ENCODE data around the gene PPM1J.
"Not testable (repeated sequence)": the region's sequence is repeated elsewhere in the genome, so short reads cannot be mapped to it uniquely, and the experiment has no call there.

The PPM1J gene

GRCh38 chr1:112715264-112716053 lies at the start of gene PPM1J:
TSS of gene PPM1J (minus strand) at chr1:112715332. CDS start at chr1:112715301, 31 bp downstream.
- DNase-seq = peak; percentile 95 to 98

- no peak for DNase-seq
Observed at GRCh38 chr1:112762541-112763500, 47.7 kb upstream of the PPM1J start.

- DNase-seq = no peak
Observed at GRCh38 chr1:112761714-112762480, 46.8 kb upstream of the PPM1J start.

GRCh38 chr1:112759228-112759627 lies 44.1 kb upstream of the PPM1J start:
- no peak for DNase-seq

GRCh38 chr1:112754116-112754628 lies 39.0 kb upstream of the PPM1J start:
- no peak for DNase-seq

GRCh38 chr1:112748396-112748795 lies 33.3 kb upstream of the PPM1J start:
- DNase-seq = no peak

GRCh38 chr1:112744009-112744578 lies 29.0 kb upstream of the PPM1J start:
- DNase-seq = no peak

GRCh38 chr1:112743174-112744008 lies 28.3 kb upstream of the PPM1J start:
- DNase-seq = no peak

- DNase-seq = no peak
Observed at GRCh38 chr1:112737573-112737972, 22.4 kb upstream of the PPM1J start.

GRCh38 chr1:112735752-112736151 lies 20.6 kb upstream of the PPM1J start:
- DNase-seq = no peak

- no peak for DNase-seq
Observed at GRCh38 chr1:112731451-112731850, 16.3 kb upstream of the PPM1J start.

- DNase-seq = no peak
Observed at GRCh38 chr1:112729909-112730308, 14.8 kb upstream of the PPM1J start.

GRCh38 chr1:112729011-112729410 lies 13.9 kb upstream of the PPM1J start:
- not testable (repeated sequence) for DNase-seq

- DNase-seq = not testable (repeated sequence)
Observed at GRCh38 chr1:112728306-112728971, 13.3 kb upstream of the PPM1J start.

- no peak for DNase-seq
Observed at GRCh38 chr1:112727716-112728115, 12.6 kb upstream of the PPM1J start.

- not testable (repeated sequence) for DNase-seq
Observed at GRCh38 chr1:112724240-112724639, 9.1 kb upstream of the PPM1J start.

- DNase-seq = no peak
Observed at GRCh38 chr1:112723511-112723839, 8.3 kb upstream of the PPM1J start.

- peak in 1 of 2 donors; percentile 29 for DNase-seq
Observed at GRCh38 chr1:112722601-112723510, 7.7 kb upstream of the PPM1J start.

- DNase-seq = no peak
Observed at GRCh38 chr1:112721966-112722524, 6.9 kb upstream of the PPM1J start.
